Activated gamma-delta T cell treated with Interleukin-2 at 50 U/mL for 16 hours (primary cell): ENCODE results near the gene MBTD1.
"Not testable (repeated sequence)": the region's sequence is repeated elsewhere in the genome, so short reads cannot be mapped to it uniquely, and the experiment has no call there.

Experiments
- DNase-seq: peaks from one replicate; pipeline ENCODE4 v3.0.0-alpha.2; 2020

MBTD1 gene

DNA sequence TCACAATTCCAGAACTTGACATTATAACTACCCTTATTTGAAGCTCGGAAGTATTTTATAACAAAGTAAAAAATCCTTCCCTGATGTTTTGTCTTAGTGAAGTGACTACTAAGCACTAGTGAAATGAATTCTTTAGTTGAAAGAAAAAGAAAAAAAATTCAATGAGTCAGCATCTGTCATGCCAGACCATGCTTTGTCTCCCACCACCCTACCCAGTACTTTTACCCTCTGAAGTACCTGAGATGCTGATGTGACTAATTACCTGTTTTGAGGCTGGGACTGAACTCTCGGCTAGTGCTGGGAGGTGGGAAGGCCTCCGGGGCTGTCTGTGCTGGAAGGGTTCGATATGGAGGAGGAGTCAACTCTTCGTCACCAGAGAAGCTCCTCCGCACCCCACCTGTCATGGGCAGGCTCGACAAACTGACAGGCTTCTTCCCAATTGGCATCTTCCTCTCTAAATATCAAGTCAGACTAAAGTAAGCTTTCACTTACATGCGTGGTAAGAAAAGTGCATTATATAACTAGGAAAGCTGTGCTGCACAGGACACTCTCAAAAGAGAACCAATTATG lies 74.0 kb downstream of the MBTD1 start:
- DNase-seq: no peak

DNA sequence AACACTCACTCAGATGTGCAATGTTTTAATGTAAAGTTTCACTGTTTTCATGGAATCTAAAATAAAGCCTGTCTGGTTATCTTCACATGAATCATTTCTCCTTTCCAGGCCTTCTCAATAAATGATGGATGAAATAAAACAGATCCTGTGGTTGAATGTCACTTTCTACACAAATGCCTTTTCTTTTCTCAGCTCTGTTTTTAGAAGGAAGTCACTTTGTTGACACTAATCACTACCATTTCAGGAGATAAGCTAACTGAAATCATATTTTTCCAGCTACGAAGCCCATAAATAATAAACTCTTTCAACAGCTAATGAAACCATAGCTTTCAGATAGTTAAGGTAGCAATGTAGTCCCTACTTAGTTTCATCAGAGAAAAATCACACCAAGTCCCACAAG lies 75.7 kb downstream of the MBTD1 start:
- DNase-seq: no peak

DNA sequence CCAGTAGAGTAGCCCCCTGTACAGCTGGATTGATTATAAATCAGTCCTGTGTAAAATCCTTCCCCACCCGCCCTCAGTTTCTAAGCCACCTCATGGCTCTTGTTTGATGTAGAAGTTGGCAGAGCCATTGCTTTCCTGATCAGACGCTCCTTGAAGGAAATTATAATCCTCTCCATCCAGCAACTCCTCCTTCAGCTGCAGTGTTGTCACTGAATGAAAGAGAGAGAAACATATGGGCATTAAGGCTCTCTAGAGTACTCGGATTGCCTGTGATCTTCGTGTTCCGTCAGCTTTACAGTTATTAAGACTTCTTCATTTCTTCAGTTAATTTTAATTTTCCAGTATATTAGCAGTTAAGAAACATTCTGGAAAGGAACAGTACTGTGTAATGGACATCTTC lies 79.4 kb downstream of the MBTD1 start:
- no peak for DNase-seq

DNA sequence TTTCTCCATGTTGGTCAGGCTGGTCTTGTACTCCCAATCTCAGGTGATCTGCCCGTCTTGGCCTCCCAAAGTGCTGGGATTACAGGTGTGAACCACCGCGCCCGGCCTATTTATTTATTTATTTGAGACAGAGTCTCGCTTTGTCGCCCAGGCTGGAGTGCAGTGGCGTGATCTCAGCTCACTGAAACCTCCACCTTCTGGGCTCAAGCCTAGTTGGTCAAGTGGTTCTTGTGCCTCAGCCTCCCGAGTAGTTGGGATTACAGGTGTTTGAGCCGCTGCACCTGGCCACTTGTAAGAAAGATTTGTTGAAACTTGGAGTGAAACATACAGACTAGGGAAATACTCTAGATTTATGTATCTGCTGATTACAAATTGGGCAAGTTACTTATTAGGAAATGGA lies 87.8 kb downstream of the MBTD1 start:
- DNase-seq: not testable (repeated sequence)

DNA sequence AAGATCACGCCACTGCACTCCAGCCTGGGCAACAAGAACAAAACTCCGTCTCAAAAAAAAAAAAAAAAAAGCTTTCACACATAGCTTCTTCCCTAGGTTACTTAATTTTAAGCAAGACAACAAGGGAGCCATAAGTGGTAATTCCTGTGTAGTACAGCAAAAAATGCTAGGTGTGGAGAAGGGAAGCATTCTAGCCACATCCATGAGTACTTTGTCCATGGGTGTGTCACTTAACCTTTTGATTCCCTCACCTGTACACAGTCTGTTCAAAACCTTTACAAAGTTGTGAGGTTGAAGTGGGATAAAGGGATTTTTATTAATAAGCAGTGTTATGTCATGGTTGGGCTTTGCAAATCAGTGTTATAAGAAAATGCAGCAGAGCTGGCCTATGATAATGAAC lies 89.1 kb downstream of the MBTD1 start:
- no peak for DNase-seq

DNA sequence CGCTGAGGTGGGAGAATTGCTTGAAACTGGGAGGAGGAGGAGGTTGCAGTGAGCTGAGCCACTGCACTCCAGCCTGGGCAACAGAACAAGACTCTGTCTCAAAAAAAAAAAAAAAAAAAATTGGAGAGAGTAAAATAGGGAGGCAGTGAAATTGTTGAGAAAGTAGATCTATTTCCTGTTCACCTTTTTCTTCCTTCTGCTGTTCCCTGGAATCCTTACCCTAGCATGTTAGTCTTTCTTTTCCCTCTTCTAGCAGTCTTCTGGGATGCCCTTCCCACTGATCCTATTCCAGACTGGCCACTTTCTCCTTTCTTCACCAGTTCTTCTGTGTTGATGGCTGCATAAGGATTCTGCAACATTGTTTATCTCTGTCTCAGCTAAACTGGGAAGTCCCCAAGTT lies 90.5 kb downstream of the MBTD1 start:
- no peak for DNase-seq

DNA sequence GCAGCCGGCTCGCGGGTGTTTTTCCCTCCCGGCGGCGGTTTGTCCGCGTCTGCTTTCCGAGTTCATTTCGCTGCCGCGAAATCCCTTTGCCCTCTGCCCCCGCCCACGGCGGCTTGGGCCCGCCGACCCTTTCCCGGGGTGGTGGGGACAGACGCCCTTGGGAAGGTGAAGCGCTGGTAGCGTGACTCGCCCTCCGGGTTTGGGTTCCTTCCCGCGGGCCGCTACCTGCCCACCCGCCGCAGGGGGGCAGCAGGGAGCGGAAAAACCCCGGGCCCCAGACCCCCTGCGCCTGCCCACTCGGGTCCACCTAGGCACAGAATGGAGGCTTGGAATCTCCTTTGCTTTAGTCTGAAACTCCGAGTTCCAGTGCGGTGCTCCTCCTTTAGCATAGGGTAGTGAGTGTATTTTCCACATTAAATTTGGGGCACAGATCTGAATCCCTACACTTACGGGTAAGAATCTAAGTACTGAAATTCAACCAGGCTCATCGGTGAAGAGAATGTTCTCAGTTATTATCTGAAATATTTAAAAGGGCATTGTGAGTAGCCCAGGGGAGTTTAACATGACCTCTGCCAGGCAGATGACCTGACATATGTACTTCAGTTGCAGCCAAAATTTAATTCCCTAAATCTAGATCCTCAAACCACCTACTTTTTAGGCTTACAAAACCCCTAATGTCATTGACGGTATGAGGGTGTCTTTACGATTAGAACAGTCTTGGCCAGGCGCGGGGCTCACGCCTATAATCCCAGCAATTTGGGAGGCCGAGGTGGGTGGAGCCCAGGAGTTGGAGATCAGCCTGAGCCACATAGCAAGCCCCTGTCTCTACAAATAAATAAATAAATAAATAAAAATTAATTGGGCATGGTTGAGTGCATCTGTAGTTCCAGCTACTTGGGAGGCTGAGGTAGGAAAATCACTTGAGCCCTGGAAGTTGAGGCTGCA lies 92.6 kb downstream of the MBTD1 start:
- DNase-seq: peak; percentile 57

DNA sequence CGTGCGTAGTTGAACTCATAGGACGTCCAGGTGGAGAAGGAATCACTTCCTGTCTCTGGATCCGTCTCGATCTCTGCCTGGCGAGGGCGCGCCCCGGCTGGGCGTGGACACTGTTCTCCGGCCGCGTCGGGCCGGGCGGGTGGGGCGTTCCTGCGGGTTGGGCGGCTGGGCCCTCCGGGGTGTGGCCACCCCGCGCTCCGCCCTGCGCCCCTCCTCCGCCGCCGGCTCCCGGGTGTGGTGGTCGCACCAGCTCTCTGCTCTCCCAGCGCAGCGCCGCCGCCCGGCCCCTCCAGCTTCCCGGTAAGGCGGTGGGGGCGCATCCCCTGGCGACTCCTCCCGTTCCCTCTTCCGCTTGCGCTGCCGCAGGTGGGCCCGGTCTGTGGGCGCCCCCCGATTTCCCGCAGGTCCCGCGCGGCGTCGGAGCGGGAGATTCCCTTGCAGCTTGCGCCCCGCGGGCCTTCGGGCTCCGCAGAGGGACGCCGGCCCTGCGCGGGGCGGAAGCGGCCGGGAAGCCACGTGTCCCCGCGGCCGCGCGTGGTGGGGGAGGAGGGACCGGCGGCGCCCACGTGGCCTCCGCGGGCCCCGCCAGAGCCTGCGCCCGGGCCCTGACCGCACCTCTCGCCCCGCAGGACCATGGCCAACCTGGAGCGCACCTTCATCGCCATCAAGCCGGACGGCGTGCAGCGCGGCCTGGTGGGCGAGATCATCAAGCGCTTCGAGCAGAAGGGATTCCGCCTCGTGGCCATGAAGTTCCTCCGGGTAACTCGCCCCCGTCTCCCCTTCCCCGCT lies 93.5 kb downstream of the MBTD1 start, which contains the start of gene NME2:
Gene NME2 (plus strand): TSS at position 214 of the 789 bp plus-strand sequence. CDS start 420 bp downstream, at position 634.
- DNase-seq: peak; percentile 53

DNA sequence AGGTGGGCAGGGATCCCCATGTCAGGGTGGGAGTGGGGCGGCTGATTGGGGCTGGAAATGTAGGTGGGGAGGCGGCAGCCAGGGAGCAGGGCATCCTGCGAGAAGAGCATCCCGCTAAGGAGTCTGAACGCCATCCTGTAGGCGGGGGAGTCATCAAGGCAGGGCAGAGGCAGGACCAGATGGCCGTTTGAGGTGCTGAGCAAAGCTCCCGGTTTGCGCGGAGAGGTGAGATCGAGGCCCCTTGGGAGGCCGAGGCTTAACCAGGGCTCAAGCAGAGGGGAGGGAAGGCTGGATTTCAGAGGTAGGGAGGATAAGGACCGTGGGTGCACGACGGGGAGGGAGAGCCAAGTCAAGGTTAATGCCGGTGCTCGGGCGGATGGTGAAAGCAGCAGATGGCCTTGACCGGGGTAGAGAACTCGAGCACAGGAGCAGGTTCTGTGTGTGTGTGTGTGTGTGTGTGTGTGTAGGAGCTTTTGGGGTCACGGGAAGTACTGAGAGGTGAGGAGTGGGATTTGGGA lies 94.1 kb downstream of the MBTD1 start:
- DNase-seq: no peak

DNA sequence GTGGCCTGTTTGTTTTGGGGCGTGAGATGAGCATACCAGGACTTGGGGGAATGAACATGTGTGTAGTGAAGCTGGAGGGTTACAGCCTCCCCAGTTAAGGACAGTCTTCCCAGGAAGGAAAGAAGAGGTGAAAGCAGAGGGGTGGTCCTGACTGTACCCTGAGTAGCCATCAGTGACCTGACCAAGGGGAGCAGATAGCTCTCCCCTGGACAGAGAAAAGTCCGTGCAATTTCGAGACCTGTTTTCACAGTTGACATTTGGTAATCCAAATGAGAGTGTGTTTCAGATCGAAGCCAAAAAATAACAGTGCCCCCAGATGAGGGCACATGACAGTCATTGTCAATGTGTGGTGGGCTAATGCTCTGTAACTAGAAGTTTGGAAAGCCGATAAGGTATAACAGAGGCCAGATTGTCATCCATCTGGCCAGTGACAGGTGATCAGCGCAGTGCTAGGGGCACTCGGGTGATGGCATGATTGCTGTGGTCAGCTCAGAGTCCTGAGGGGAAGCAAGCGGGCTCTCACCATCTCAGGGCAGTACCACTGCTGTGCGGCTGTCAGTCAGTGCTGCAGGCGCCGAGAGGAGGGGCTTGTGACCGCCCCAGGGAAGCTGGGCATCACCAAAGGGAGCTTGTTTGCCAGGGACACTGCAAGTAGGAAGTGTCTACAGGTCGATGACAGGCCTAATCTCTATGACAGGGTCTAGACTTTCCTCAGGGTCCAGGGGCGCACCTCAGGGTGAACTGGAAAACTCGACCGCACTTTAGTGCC lies 94.8 kb downstream of the MBTD1 start:
- no peak for DNase-seq

DNA sequence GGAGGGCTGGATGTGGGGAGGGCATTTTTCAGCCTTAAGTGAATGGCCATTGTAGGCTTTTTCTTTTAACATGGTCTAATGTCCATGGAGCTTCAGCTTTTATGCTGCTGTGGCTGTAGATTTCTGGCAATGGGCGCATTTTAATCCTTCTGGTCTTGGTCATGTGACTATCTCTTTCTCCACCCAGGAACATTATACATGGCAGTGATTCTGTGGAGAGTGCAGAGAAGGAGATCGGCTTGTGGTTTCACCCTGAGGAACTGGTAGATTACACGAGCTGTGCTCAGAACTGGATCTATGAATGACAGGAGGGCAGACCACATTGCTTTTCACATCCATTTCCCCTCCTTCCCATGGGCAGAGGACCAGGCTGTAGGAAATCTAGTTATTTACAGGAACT lies 98.3 kb downstream of the MBTD1 start:
- no peak for DNase-seq

DNA sequence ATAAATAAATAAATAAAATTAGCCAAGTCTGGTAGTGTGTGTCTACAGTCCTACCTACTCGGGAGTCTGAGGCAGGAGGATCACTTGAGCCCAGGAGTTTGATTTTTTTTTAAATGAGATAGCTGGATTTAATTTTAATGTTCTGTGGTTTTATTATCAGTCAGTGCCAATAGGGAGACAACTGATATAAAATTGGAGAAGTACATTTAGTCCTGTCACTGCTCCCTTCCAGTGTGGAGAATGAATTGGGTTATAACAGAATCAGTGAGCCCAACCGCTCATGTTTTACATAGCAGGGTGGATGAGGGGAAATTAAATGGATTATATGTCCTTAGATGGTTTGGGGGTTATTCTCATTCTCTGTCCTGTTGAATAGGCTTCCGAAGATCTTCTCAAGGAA lies 100.2 kb downstream of the MBTD1 start:
- DNase-seq: no peak

DNA sequence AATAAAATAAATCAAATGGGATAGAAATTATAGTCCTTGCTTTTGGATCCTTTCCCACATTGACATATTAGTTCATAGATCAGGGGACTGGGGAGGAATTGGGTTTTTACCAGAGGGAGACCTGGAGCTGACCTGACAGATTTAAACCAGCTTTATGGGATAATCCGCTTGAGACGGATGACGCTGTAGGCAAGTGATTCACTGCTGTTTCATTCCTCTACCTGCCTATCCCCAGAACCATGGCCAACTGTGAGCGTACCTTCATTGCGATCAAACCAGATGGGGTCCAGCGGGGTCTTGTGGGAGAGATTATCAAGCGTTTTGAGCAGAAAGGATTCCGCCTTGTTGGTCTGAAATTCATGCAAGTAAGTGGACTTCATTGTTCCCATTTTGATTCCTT lies 104.4 kb downstream of the MBTD1 start:
- DNase-seq: no peak

DNA sequence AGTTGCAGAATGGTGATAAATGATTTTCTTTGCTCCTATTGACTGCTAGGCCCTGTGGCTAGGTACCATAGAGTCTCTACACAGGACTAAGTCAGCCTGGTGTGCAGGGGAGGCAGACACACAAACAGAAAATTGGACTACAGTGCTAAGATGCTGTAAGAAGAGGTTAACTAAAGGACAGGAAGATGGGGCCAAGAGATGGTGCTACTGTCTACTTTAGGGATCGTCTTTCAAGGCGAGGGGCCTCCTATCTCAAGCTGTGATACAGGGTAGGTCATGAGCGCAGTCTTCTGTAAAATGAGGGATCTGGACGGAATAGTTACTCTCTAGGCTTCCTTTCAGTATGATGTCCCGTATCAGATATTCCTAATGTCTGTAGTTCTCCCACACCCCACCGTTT lies 105.7 kb downstream of the MBTD1 start:
- DNase-seq: no peak

DNA sequence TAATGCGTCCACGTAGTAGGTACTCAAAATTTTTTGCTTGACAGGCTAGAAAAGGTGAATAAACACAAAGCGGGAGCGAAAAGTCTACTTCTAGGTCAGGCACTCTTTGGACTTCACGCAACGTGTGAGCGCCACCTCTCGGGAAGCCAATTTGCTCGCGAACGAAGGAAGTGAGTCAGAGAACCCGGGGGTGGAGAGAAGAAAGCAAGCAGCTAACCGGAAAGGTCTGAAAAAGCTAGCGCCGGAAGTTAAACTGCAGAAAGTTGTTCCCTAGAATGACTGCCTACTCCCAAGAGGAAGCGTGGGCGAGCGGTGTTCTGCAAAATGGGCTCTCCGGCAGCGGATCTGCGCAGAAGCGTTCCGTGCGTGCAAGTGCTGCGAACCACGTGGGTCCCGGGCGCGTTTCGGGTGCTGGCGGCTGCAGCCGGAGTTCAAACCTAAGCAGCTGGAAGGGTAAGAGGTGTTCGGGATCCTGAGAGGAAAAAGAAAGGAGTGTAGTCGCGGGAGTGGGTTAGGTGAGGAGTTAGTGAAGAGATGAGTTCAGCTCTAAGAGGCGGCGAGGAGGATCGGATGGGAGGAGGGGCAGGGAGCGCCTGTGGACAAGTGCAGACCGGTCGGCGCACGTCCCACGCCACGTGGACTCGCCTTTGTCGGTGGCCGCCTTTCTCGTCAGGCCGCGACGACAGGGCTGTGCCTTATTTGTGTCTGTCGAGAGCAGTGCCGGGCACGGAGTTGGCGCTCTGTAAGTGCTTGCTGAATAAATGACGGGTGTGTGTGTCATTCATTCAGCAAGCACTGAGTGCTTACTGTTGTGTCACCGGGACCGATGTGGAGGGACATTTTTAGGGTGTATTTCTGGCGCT lies 106.4 kb downstream of the MBTD1 start, which contains the start of gene NME1:
Gene NME1 (plus strand): TSS at position 350 of the 863 bp plus-strand sequence. CDS start 2,096 bp downstream, outside the sequence.
- peak; percentile 96 for DNase-seq

DNA sequence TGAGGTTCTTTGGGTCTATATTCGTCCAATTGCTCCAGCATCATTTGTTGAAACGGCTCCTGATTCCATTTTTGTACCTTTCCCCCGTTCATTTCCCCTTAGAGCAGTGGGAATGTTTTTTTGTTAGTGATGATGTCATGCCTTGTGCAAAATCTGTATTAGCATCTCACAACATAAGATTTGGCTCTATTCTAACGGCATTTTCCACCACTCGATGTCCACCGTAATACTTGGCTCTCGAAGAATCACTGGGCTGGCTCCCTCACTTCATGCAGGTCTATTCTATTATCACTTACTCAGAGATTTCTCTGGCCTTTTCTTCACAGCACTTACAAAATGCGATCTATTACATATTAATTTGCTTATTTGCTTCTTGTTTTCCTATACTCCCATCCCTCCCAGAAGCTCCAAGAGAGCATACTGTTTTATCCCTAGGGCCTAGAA lies 107.1 kb downstream of the MBTD1 start:
- no peak for DNase-seq

DNA sequence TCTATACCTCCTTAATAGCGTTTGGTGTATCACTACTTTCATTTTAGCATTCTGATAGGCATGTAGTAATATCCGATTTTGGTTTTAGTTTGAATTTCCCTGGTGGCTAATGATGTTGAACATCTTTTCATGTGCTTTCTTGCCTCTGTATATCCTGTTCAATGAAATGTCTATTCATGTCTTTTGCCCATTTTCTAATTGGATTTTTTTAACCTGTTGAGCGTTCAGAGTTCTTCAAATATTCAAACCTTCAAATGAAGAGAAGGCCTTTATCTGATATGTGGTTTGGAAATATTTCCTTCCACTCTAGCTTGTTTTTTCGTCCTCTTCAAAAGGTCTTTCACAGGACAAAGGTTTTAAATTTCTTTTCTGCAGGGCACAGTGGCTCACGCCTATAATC lies 108.9 kb downstream of the MBTD1 start:
- DNase-seq: no peak

DNA sequence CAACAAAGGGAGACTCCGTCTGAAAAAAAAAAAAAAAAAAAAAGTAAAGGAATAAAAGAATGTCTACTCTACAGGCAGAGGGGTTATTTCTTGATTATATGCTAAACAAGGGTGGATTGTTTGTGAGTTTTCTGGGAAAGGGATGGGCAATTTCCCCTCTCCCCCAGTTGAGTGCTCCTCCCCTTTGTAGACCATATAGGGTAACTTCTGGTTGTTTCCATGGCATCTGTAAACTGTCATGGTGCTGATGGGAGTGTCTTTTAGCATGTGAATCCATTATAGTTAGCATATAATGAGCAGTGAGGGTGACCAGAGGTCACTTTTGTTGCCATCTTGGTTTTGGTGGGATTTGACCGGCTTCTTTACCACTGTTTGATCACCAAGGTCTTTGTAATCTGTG lies 110.7 kb downstream of the MBTD1 start:
- no peak for DNase-seq

DNA sequence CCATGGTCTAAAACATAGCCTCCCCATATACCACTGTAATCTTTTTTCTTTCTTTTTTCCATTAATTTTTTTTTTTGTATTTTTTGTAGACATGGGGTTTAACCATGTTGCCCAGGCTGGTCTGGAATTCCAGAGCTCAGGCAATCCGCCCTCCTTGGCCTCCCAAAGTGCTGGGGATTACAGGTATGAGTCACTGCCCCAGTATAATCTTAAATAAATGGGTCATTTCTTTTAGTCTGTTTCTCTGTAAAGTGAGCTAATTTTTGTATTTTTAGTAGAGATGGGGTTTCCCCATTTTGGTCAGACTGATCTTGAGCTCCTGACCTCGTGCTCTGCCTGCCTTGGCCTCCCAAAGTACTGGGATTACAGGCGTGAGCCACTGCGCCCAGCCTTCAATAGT lies 112.2 kb downstream of the MBTD1 start:
- DNase-seq: no peak

DNA sequence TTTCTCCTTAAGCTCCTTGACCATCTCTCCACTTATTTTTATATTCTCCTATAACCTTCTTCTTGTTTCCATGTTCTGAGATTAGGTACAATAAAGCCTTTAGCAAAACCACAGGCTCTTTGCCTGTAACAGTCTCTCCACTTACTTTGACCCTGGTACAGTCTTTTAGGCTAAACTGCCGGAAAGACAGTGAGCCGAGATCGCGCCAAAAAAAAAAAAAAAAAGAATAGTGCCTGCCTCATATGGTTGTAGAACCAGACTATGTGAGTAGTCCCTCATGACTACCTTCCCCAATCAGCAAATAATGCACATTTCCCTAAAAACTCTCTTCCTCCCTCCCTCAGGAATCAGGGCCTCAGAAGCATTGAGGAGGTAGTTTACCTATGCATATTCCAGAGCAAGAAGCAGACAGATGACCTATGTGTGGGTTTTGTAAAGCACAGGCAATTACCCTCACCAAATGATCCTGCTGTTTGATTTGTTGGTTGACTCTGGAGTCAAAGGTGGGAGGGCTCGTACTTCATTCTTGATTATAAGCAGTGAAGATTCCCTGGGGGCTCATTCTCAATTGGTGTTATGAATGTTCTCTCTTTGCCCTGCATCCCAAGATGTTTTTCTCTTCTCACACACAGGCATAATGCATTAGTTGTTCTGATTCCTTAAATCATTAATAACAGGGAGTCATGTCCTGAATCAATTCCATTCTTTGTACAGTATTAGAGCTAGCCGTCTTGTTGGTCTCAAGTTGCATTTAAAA lies 115.4 kb downstream of the MBTD1 start:
- no peak for DNase-seq

DNA sequence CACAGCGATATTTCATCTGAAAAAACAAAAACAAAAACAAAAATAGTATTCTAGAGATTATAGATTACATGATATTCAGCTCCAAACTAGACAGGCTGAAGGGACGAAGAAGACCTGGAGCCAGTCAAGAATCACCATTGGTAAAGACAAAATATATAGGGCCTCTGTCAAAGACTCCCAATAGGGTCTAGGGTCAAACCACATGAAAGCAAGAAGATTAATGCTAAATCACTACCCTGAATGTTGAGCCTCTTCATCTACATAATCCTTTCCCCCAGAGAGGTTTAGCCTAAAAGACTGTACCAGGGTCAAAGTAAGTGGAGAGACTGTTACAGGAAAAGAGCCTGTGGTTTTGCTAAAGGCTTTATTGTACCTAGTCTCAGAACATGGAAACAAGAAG lies 117.3 kb downstream of the MBTD1 start:
- no peak for DNase-seq
